IPS-20b (cell line): Measurements from ENCODE around the gene DPF1.
"Not testable (repeated sequence)": the region's sequence is repeated elsewhere in the genome, so short reads cannot be mapped to it uniquely, and the experiment has no call there.

Experiments
- H3K27ac ChIP-seq: one replicate; pipeline ENCODE4 v1.5.1; 2013; ENCODE audit warnings: low read length
- H3K27me3 ChIP-seq: 2 replicates; pipeline ENCODE4 v1.6.1; 2013; ENCODE audit warnings: mild to moderate bottlenecking, low read length, inconsistent platforms; ENCODE audit not compliant: insufficient read depth
- H3K36me3 ChIP-seq: 2 replicates; pipeline ENCODE4 v1.6.1; 2013; ENCODE audit warnings: low read depth, mild to moderate bottlenecking, inconsistent platforms, low read length, moderate library complexity; ENCODE audit not compliant: insufficient read depth
- H3K4me1 ChIP-seq: 2 replicates; pipeline ENCODE4 v1.6.1; 2013; ENCODE audit warnings: mild to moderate bottlenecking, control low read depth, inconsistent platforms, low read length, moderate library complexity; ENCODE audit not compliant: insufficient read depth
- H3K4me3 ChIP-seq: 2 replicates; pipeline ENCODE4 v1.5.1; 2013; ENCODE audit warnings: mild to moderate bottlenecking, low read length, inconsistent platforms
- H3K9ac ChIP-seq: 2 replicates; pipeline ENCODE4 v1.6.1; 2013; ENCODE audit warnings: low read depth, mild to moderate bottlenecking, inconsistent platforms, low read length, moderate library complexity
- H3K9me3 ChIP-seq: 2 replicates; pipeline ENCODE4 v1.6.1; 2013; ENCODE audit warnings: mild to moderate bottlenecking, low read depth, low read length, inconsistent platforms; ENCODE audit not compliant: insufficient read depth

Gene DPF1

GRCh38 chr19:38263689-38264485 is 39.9 kb upstream of the DPF1 start:
- Histone ChIP-seq H3K9ac (peak overlapping the region; percentile 57; the same call in 1 of the 2 replicates), H3K27me3 (no peaks in the 10 kb centered on the region), H3K4me3 (peak overlapping the region; percentile 82; the same call in 1 of the 2 replicates), H3K36me3 (no peaks in the 10 kb centered on the region), H3K4me1 (peaks cover 30% of the 10 kb centered on the region), H3K27ac (peak overlapping the region; percentile 49), H3K9me3 (no peaks in the 10 kb centered on the region)

GRCh38 chr19:38262585-38263268 is 38.7 kb upstream of the DPF1 start:
- Histone ChIP-seq H3K9me3 (no peaks in the 10 kb centered on the region), H3K27ac (no peak overlapping the region), H3K9ac (no peak overlapping the region), H3K27me3 (no peaks in the 10 kb centered on the region), H3K36me3 (no peaks in the 10 kb centered on the region), H3K4me1 (peaks cover 24% of the 10 kb centered on the region), H3K4me3 (no peak overlapping the region)

- not testable (repeated sequence) for H3K27ac ChIP-seq, H3K36me3 ChIP-seq
- peaks cover 17% of the 10 kb centered on the region; the same call in 1 of the 2 replicates for H3K4me1 ChIP-seq
Measured at GRCh38 chr19:38261942-38262341, 37.9 kb upstream of the DPF1 start.

GRCh38 chr19:38255383-38256014 is 31.5 kb upstream of the DPF1 start:
- Histone ChIP-seq H3K4me3 (peak overlapping the region; percentile 61), H3K27me3 (peaks cover 23% of the 10 kb centered on the region; the same call in 1 of the 2 replicates), H3K4me1 (peaks cover 25% of the 10 kb centered on the region), H3K9me3 (no peaks in the 10 kb centered on the region), H3K27ac (no peak overlapping the region), H3K9ac (peak overlapping the region; percentile 21; the same call in 1 of the 2 replicates), H3K36me3 (no peaks in the 10 kb centered on the region)

More at GRCh38 chr19:38261942-38262341, 37.9 kb upstream of the DPF1 start:
- not testable (repeated sequence) for H3K27me3 ChIP-seq, H3K9me3 ChIP-seq, H3K4me3 ChIP-seq, H3K9ac ChIP-seq

- Histone ChIP-seq H3K9me3 (no peaks in the 10 kb centered on the region), H3K27me3 (peaks cover 23% of the 10 kb centered on the region; the same call in 1 of the 2 replicates), H3K36me3 (no peaks in the 10 kb centered on the region), H3K9ac (no peak overlapping the region), H3K27ac (no peak overlapping the region), H3K4me3 (no peak overlapping the region), H3K4me1 (peaks cover 27% of the 10 kb centered on the region)
Measured at GRCh38 chr19:38253788-38254187, 29.8 kb upstream of the DPF1 start.

- no peaks in the 10 kb centered on the region for H3K36me3 ChIP-seq
- H3K4me3 ChIP-seq = no peak overlapping the region
- H3K27me3 ChIP-seq = peaks cover 23% of the 10 kb centered on the region; the same call in 1 of the 2 replicates
- no peaks in the 10 kb centered on the region for H3K9me3 ChIP-seq
- H3K9ac ChIP-seq = no peak overlapping the region
- H3K4me1 ChIP-seq = peaks cover 27% of the 10 kb centered on the region
- no peak overlapping the region for H3K27ac ChIP-seq
Measured at GRCh38 chr19:38252941-38253691, 29.1 kb upstream of the DPF1 start.

GRCh38 chr19:38252385-38252784 is 28.4 kb upstream of the DPF1 start:
- Histone ChIP-seq H3K36me3 (no peaks in the 10 kb centered on the region), H3K4me1 (peaks cover 27% of the 10 kb centered on the region), H3K9me3 (no peaks in the 10 kb centered on the region), H3K9ac (no peak overlapping the region), H3K27ac (no peak overlapping the region), H3K4me3 (no peak overlapping the region), H3K27me3 (peaks cover 23% of the 10 kb centered on the region; the same call in 1 of the 2 replicates)

GRCh38 chr19:38251564-38252051 is 27.6 kb upstream of the DPF1 start:
- Histone ChIP-seq H3K4me1 (peaks cover 27% of the 10 kb centered on the region), H3K9me3 (no peaks in the 10 kb centered on the region), H3K27me3 (peaks cover 17% of the 10 kb centered on the region; the same call in 1 of the 2 replicates), H3K27ac (no peak overlapping the region), H3K36me3 (no peaks in the 10 kb centered on the region), H3K4me3 (peak overlapping the region; percentile 50), H3K9ac (no peak overlapping the region; the same call in 1 of the 2 replicates)

- H3K4me3 ChIP-seq = peak overlapping the region; percentile 50; the same call in 1 of the 2 replicates
- H3K9me3 ChIP-seq = no peaks in the 10 kb centered on the region
- H3K9ac ChIP-seq = peak overlapping the region; percentile 49; the same call in 1 of the 2 replicates
- peaks cover 27% of the 10 kb centered on the region for H3K4me1 ChIP-seq
- peaks cover 11% of the 10 kb centered on the region; the same call in 1 of the 2 replicates for H3K27me3 ChIP-seq
- H3K36me3 ChIP-seq = no peaks in the 10 kb centered on the region
- no peak overlapping the region for H3K27ac ChIP-seq
Measured at GRCh38 chr19:38250821-38251563, 27.0 kb upstream of the DPF1 start.

GRCh38 chr19:38250428-38250820 is 26.4 kb upstream of the DPF1 start:
- H3K4me3 ChIP-seq = peak overlapping the region; percentile 50; the same call in 1 of the 2 replicates
- H3K9me3 ChIP-seq = no peaks in the 10 kb centered on the region
- H3K4me1 ChIP-seq = peaks cover 27% of the 10 kb centered on the region
- no peak overlapping the region for H3K27ac ChIP-seq
- no peaks in the 10 kb centered on the region for H3K36me3 ChIP-seq
- peak overlapping the region; percentile 49; the same call in 1 of the 2 replicates for H3K9ac ChIP-seq
- H3K27me3 ChIP-seq = peaks cover 5% of the 10 kb centered on the region; the same call in 1 of the 2 replicates
